Gastrocnemius medialis (tissue), 4 donors: ENCODE data around the gene ADGRV1. TPM values are rescaled to one million over a fixed set of nuclear protein-coding genes. Genes with fewer than 3 reads are reported as not detected.
A peak's percentile ranks its signal among the peaks of the same experiment; 100 is the strongest.

ENCODE experiments used
- ATAC-seq, 2 donors: fragments of 150-250 bp; one replicate each; pipeline ENCODE4 v1.9.1; 2016
- DNase-seq, 2 donors: peaks; one replicate each; pipeline ENCODE4 v3.0.0-alpha.2; 2019
- H3K27ac ChIP-seq, 4 donors: fragments of 200-600 bp; sonication (generic); 1 replicate in 1 of 4; 2 replicates in 3 of 4; pipeline ENCODE4 v1.5.1; 2016 to 2018; ENCODE audit warnings: mild to moderate bottlenecking in 2 of 4, moderate library complexity in 1 of 4
- H3K27me3 ChIP-seq, 3 donors: fragments of 200-600 bp; sonication (generic) in 2 of 3; 1 replicate in 1 of 3; 2 replicates in 2 of 3; pipeline versions ENCODE4 v1.5.1 to v1.6.0; 2016 to 2019; ENCODE audit warnings: mild to moderate bottlenecking in 1 of 3, moderate library complexity in 1 of 3
- H3K36me3 ChIP-seq, 2 donors: fragments of 200-600 bp; sonication (generic) in 1 of 2; one replicate each; pipeline ENCODE4 v1.5.1; 2017 to 2018
- H3K4me1 ChIP-seq, 2 donors: fragments of 200-600 bp; sonication (generic) in 1 of 2; one replicate each; pipeline ENCODE4 v1.5.1; 2016 to 2017; ENCODE audit warnings: mild to moderate bottlenecking in 2 of 2
- H3K4me3 ChIP-seq, 4 donors: fragments of 200-600 bp; sonication (generic) in 3 of 4; 1 replicate in 1 of 4; 2 replicates in 3 of 4; pipeline ENCODE4 v1.5.1; 2016 to 2019; ENCODE audit warnings: mild to moderate bottlenecking in 2 of 4
- H3K9me3 ChIP-seq, 3 donors: fragments of 200-600 bp; sonication (generic) in 2 of 3; 1 replicate in 1 of 3; 2 replicates in 2 of 3; pipeline ENCODE4 v1.5.1; 2016 to 2019
- POLR2A ChIP-seq, 2 donors: fragments of 450-650 bp; IDR thresholded peaks; one replicate each; pipeline ENCODE4 v1.6.1; 2017; ENCODE audit warnings: antibody characterized with exemption in 2 of 2, mild to moderate bottlenecking in 2 of 2, moderate library complexity in 2 of 2
- in situ Hi-C, 4 donors: fragments of 200-750 bp; cut with MboI; loops; one replicate each; pipeline versions ENCODE4 v1.15.0 to v1.8.0; 2017; ENCODE audit warnings: low sequenced_read_pairs in 4 of 4
- intact Hi-C: fragments of 100-400 bp; cut with DNase I; formaldehyde crosslinking; loops from one replicate; pipeline ENCODE4 v1.15.1; 2023; ENCODE audit warnings: low total_unique reads
- total RNA-seq, 4 donors: library from RNA; depleted of rRNA; stranded (reverse); fragments of >200 nt; gene quantifications; one replicate each; pipeline versions ENCODE4 v1.1.0 to v1.2.3, GENCODE V29; 2016
- TF ChIP-seq, protein P1 (sequence below), 5 experiments: fragments of 450-650 bp in 3 of 5; fragments of 200-600 bp in 2 of 5; sonication (generic) in 2 of 5; IDR thresholded peaks in 4 of 5; conservative IDR thresholded peaks in 1 of 5; 1 replicate in 4 of 5; 2 replicates in 1 of 5; pipeline ENCODE4 v1.5.1; 2016 to 2019; ENCODE audit warnings: antibody characterized with exemption in 5 of 5, mild to moderate bottlenecking in 3 of 5, moderate library complexity in 3 of 5

ADGRV1 gene
- total RNA-seq, 4 donors from 2014 or later, result 0.22 to 0.41 TPM; not detected in 2

DNA sequence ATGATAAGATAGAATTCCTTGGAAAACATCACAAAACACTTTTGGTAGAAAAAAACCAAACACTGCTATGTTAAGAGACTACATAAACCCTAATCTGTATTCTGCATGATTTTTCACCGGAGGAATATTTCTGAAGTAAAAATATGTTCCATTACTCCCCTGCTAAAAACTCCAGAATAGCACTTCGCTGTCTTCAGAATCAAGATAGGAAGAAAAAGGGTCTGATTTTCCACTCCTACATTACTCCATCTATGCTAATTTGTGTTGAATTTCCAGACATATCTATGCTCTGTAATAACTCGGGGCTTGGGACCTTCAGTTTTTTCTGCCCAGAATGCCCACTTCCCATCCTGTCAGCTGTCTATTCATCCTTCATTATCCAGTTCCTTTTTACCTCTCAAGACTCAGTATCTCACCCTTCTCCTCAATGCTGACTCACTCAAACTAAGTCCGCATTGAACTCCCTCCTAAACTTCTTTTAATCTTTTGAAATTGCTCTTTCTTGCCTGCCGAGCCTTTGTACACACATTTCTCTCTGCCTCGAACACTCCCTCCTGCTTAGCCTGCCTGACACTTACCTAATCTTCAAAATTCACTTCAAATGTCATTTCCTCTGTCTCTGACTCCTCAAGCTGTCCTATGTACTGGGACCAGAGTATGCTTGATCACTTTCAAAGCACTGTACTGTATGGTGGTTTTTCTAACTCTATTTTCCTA lies 653.6 kb downstream of the ADGRV1 start:
- H3K27me3 ChIP-seq, result no peaks in the 10 kb centered on the region
- peak; percentile 3 to 39 for ATAC-seq
- no peak for TF ChIP-seq POLR2A (IDR thresholded peaks at IDR 0.05)
- TF ChIP-seq, protein P1, sequence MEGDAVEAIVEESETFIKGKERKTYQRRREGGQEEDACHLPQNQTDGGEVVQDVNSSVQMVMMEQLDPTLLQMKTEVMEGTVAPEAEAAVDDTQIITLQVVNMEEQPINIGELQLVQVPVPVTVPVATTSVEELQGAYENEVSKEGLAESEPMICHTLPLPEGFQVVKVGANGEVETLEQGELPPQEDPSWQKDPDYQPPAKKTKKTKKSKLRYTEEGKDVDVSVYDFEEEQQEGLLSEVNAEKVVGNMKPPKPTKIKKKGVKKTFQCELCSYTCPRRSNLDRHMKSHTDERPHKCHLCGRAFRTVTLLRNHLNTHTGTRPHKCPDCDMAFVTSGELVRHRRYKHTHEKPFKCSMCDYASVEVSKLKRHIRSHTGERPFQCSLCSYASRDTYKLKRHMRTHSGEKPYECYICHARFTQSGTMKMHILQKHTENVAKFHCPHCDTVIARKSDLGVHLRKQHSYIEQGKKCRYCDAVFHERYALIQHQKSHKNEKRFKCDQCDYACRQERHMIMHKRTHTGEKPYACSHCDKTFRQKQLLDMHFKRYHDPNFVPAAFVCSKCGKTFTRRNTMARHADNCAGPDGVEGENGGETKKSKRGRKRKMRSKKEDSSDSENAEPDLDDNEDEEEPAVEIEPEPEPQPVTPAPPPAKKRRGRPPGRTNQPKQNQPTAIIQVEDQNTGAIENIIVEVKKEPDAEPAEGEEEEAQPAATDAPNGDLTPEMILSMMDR (IDR thresholded peaks at IDR 0.05 in 4 of 5, conservative IDR thresholded peaks at IDR 0.05 in 1 of 5), result no peak
- intact Hi-C loops (no loop called here), in situ Hi-C loops (loop anchor here in 2 of 4 donors (5.0 to 10.0 kb wide), 2 partner anchors 107 to 175 kb away; no protein-coding TSS in a partner anchor)
- H3K36me3 ChIP-seq, result no peaks in the 10 kb centered on the region
- H3K9me3 ChIP-seq, result no peaks in the 10 kb centered on the region
- H3K4me1 ChIP-seq, result peaks cover 8 to 23% of the 10 kb centered on the region in 2 donors
- peak overlapping the region in 3 of 4 donors; percentile 7 to 44 (median 10) for H3K27ac ChIP-seq
- no peak overlapping the region for H3K4me3 ChIP-seq
- no peak for DNase-seq

DNA sequence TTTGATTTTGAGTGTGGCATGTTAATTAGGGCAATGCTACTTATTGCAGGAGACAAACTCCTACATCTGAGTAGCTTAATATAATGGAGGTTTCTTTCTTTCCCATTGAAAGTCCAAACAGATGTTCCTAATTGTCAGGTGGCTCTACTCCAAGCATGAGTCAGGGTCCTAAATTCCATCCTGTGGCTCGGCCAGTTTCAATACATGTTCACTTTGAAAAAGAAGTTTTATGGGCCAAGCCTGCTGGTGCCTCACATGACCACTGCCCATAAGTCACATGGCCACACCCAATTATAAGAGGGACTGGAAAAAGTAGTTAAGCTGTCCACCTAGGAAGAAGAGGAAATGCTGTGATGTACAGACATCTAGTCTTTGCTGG lies 654.1 kb downstream of the ADGRV1 start:
- H3K4me3 ChIP-seq, result no peak overlapping the region
- in situ Hi-C loops (loop anchor here in 2 of 4 donors (5.0 to 10.0 kb wide), 2 partner anchors 108 to 175 kb away; no protein-coding TSS in a partner anchor), intact Hi-C loops (no loop called here)
- peak overlapping the region in 2 of 4 donors; percentile 7 to 44 for H3K27ac ChIP-seq
- peaks cover 8 to 23% of the 10 kb centered on the region in 2 donors for H3K4me1 ChIP-seq
- no peaks in the 10 kb centered on the region for H3K36me3 ChIP-seq
- TF ChIP-seq POLR2A (IDR thresholded peaks at IDR 0.05), result no peak
- TF ChIP-seq, protein P1 (IDR thresholded peaks at IDR 0.05 in 4 of 5, conservative IDR thresholded peaks at IDR 0.05 in 1 of 5), result no peak
- H3K9me3 ChIP-seq, result no peaks in the 10 kb centered on the region
- H3K27me3 ChIP-seq, result no peaks in the 10 kb centered on the region
- DNase-seq (no peak), ATAC-seq (peak; percentile 32 to 35)

Other genes starting within 250 kb of the ADGRV1 start
- gene CETN3, start 149.0 kb upstream of the ADGRV1 start, total RNA-seq, result 1 to 10 TPM; 1.4 to 4.9 (median 3.2) TPM
- 1 to 10 TPM; 1.1 to 2.4 (median 1.7) TPM for gene MBLAC2, start 84.0 kb upstream of the ADGRV1 start, total RNA-seq
- 1 to 10 TPM in 3 of 4 donors, under 1 TPM in 1; 0.89 to 5.8 (median 3.7) TPM for gene POLR3G, start 83.9 kb upstream of the ADGRV1 start, total RNA-seq
- gene LYSMD3, start 29.2 kb upstream of the ADGRV1 start, total RNA-seq, result 10 to 100 TPM in 3 of 4 donors, 1 to 10 TPM in 1; 7.9 to 15.7 (median 14.3) TPM